Neural progenitor cell (in vitro differentiated cells): ENCODE results near the gene PUS1. TPM values are rescaled to one million over a fixed set of nuclear protein-coding genes. Genes with fewer than 3 reads are reported as not detected.

Source experiments
- DNase-seq: peaks from one replicate; pipeline ENCODE4 v3.0.0-alpha.2; 2016; ENCODE audit warnings: low spot score
- H2AFZ ChIP-seq: fragments of 200-600 bp; sonication (generic); replicated peaks from 2 replicates; pipeline ENCODE4 v1.6.1; 2016; ENCODE audit warnings: antibody characterized with exemption
- H3F3A ChIP-seq: fragments of 200-600 bp; sonication (generic); 2 replicates; pipeline ENCODE4 v1.6.1; 2016; ENCODE audit warnings: antibody characterized with exemption, low read depth
- H3K27ac ChIP-seq: fragments of 200-600 bp; sonication (generic); 2 replicates; pipeline ENCODE4 v1.5.1; 2016; ENCODE audit warnings: mild to moderate bottlenecking
- H3K27me3 ChIP-seq: fragments of 200-600 bp; sonication (generic); 2 replicates; pipeline ENCODE4 v1.6.1; 2016; ENCODE audit warnings: mild to moderate bottlenecking, moderate library complexity
- H3K36me3 ChIP-seq: fragments of 200-600 bp; sonication (generic); 2 replicates; pipeline ENCODE4 v1.5.1; 2016
- H3K4me1 ChIP-seq: fragments of 200-600 bp; sonication (generic); 2 replicates; pipeline ENCODE4 v1.6.1; 2016; ENCODE audit warnings: mixed run types
- H3K4me2 ChIP-seq: fragments of 200-600 bp; sonication (generic); 2 replicates; pipeline ENCODE4 v1.6.1; 2016
- H3K4me3 ChIP-seq: fragments of 200-600 bp; sonication (generic); 2 replicates; pipeline ENCODE4 v1.5.1; 2016
- H3K79me2 ChIP-seq: fragments of 200-600 bp; sonication (generic); 2 replicates; pipeline ENCODE4 v1.6.1; 2016; ENCODE audit warnings: low read depth
- H3K9ac ChIP-seq: fragments of 200-600 bp; sonication (generic); 2 replicates; pipeline ENCODE4 v1.6.1; 2016
- H3K9me3 ChIP-seq: fragments of 200-600 bp; sonication (generic); 2 replicates; pipeline ENCODE4 v1.5.1; 2016; ENCODE audit warnings: low read depth
- H4K20me1 ChIP-seq: fragments of 200-600 bp; sonication (generic); 2 replicates; pipeline ENCODE4 v1.6.1; 2016; ENCODE audit warnings: low read depth
- H3K27ac Mint-ChIP-seq: 3 replicates; pipeline ENCODE4 v1.8.0; 2021; ENCODE audit warnings: mixed read lengths
- H3K27me3 Mint-ChIP-seq: 2 replicates; pipeline ENCODE4 v1.8.0; 2022; ENCODE audit warnings: low read depth, mild to moderate bottlenecking, inconsistent platforms, moderate library complexity, mixed read lengths; ENCODE audit not compliant: insufficient read depth
- H3K36me3 Mint-ChIP-seq: 3 replicates; pipeline ENCODE4 v1.8.0; 2021; ENCODE audit warnings: mixed read lengths
- H3K4me1 Mint-ChIP-seq: 3 replicates; pipeline ENCODE4 v1.8.0; 2021; ENCODE audit warnings: mixed read lengths
- H3K4me3 Mint-ChIP-seq: 3 replicates; pipeline ENCODE4 v1.8.0; 2021; ENCODE audit warnings: mild to moderate bottlenecking, moderate library complexity, mixed read lengths
- H3K9me3 Mint-ChIP-seq: 3 replicates; pipeline ENCODE4 v1.8.0; 2020; ENCODE audit warnings: mixed read lengths
- EZH2 ChIP-seq: fragments of 200-600 bp; sonication (generic); IDR thresholded peaks from 2 replicates; pipeline ENCODE4 v1.6.1; 2017; ENCODE audit warnings: antibody characterized with exemption, mild to moderate bottlenecking, moderate library complexity
- EZH2phosphoT487 ChIP-seq: fragments of 200-600 bp; sonication (generic); IDR thresholded peaks from 2 replicates; pipeline ENCODE4 v1.6.1; 2017; ENCODE audit warnings: antibody characterized with exemption
- total RNA-seq: library from RNA; depleted of rRNA; stranded (reverse); fragments of >200 nt; gene quantifications from 2 replicates; pipeline ENCODE4 v1.2.3, GENCODE V29; 2015; ENCODE audit warnings: low replicate concordance
- TF ChIP-seq, protein P1 (sequence below): fragments of 200-600 bp; sonication (generic); IDR thresholded peaks from 2 replicates; pipeline ENCODE4 v1.5.1; 2017; ENCODE audit warnings: antibody characterized with exemption, mild to moderate bottlenecking

Gene PUS1
- total RNA-seq, 1 donor from 2014 or later, result 15.9 TPM

DNA sequence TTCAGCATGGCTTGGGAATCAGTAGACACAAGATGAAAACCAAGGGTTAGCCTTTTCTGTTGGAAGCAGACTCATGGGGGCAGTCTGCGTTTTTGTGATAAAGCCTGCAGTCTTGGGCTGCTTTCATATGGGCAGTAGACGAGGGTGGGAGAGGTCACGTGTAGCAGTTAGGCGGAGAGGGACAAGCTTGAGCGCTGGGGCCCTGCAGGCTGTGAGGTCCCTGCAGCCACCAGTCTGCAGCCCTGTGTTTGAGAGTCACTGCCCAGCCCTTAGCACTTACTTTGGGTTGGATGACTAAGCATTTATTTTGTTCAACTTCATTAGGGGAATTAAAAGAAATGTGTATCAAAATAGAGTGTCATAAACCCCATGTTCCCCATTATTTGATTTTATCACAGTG is 57.8 kb downstream of the PUS1 start:
- Mint-ChIP-seq H3K27me3 (peaks cover 4% of the 10 kb centered on the region), H3K9me3 (no peaks in the 10 kb centered on the region), H3K4me1 (peaks cover 38% of the 10 kb centered on the region), H3K36me3 (peaks cover 24% of the 10 kb centered on the region), H3K27ac (no peak overlapping the region), H3K4me3 (no peak overlapping the region)
- Histone ChIP-seq H3F3A (peaks cover 48% of the 10 kb centered on the region), H3K4me3 (no peak overlapping the region), H3K9me3 (no peaks in the 10 kb centered on the region), H2AFZ (no peak overlapping the region), H3K36me3 (peaks cover 5% of the 10 kb centered on the region), H3K4me1 (peaks cover 50% of the 10 kb centered on the region), H4K20me1 (peaks cover 4% of the 10 kb centered on the region), H3K79me2 (peaks cover under 1% of the 10 kb centered on the region), H3K27ac (peak overlapping the region; percentile 39), H3K27me3 (no peaks in the 10 kb centered on the region), H3K4me2 (no peak overlapping the region), H3K9ac (no peak overlapping the region)
- TF ChIP-seq EZH2phosphoT487 (no peak), EZH2 (no peak)
- TF ChIP-seq, protein P1, sequence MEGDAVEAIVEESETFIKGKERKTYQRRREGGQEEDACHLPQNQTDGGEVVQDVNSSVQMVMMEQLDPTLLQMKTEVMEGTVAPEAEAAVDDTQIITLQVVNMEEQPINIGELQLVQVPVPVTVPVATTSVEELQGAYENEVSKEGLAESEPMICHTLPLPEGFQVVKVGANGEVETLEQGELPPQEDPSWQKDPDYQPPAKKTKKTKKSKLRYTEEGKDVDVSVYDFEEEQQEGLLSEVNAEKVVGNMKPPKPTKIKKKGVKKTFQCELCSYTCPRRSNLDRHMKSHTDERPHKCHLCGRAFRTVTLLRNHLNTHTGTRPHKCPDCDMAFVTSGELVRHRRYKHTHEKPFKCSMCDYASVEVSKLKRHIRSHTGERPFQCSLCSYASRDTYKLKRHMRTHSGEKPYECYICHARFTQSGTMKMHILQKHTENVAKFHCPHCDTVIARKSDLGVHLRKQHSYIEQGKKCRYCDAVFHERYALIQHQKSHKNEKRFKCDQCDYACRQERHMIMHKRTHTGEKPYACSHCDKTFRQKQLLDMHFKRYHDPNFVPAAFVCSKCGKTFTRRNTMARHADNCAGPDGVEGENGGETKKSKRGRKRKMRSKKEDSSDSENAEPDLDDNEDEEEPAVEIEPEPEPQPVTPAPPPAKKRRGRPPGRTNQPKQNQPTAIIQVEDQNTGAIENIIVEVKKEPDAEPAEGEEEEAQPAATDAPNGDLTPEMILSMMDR, result no peak
- no peak for DNase-seq

DNA sequence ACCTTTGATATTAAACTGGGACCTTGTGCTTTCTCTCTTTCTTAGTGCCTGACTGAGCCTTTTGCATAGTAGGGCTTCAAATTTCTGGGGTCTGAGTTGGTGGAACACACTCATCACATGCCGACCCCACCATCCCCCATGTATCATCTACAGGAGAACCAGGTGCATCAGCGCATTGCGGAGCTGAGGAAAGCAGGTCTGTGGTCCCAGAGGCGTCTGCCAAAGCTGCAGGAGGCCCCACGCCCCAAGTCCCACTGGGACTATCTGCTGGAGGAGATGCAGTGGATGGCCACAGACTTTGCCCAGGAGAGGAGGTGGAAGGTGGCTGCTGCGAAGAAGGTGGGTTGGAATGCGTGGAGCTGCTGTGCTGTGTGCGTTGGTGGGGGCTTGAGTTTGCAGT is 58.5 kb downstream of the PUS1 start:
- Mint-ChIP-seq H3K9me3 (no peaks in the 10 kb centered on the region), H3K27ac (no peak overlapping the region), H3K36me3 (peaks cover 31% of the 10 kb centered on the region), H3K27me3 (peaks cover 4% of the 10 kb centered on the region), H3K4me1 (peaks cover 38% of the 10 kb centered on the region), H3K4me3 (no peak overlapping the region)
- TF ChIP-seq, protein P1, result no peak
- TF ChIP-seq EZH2 (no peak), EZH2phosphoT487 (no peak)
- H3K4me3 ChIP-seq, result no peak overlapping the region
- H3K4me1 ChIP-seq, result peaks cover 55% of the 10 kb centered on the region
- H3F3A ChIP-seq, result peaks cover 52% of the 10 kb centered on the region
- peaks cover 10% of the 10 kb centered on the region for H3K36me3 ChIP-seq
- no peak overlapping the region for H2AFZ ChIP-seq
- no peaks in the 10 kb centered on the region for H3K9me3 ChIP-seq
- no peak for DNase-seq
- no peak overlapping the region for H3K4me2 ChIP-seq
- H3K79me2 ChIP-seq, result peaks cover 7% of the 10 kb centered on the region
- no peak overlapping the region for H3K9ac ChIP-seq
- peaks cover 4% of the 10 kb centered on the region for H4K20me1 ChIP-seq
- no peaks in the 10 kb centered on the region for H3K27me3 ChIP-seq
- peak overlapping the region; percentile 39 for H3K27ac ChIP-seq

DNA sequence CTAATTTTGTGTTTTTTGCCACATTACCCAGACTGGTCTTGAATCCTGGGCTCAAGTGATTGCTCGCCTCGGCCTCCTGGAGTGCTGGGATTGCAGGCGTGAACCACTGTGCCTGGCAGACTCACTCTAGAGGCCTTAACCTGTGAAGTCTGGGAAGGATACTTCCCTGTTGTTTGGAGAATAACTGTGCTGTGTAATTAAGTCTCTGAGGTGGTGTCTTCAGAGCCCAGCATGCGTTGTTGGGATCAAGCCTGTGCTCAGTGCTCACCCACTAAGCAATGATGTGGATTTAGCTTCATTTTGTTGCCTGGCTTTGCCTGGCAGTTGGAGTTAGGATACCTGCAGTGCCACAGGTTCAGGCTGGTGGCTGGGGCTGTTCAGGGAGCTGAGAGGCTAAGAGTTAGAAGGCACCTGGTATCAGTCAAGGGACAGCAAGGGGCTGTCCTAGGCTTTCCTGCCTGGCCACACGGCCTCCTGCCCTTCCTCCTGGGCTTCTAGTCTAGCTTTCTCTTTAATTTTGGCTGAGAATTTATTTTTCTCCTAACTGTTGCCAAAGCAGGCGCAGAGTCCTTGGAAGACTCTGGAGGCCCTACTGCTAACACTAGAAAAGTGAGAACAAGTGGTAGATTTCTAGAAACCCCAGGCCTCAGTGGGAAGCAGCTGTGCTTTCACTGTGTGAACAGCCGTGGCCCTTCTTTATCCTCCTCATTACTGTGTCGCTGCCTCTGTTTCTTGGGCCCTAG is 59.1 kb downstream of the PUS1 start:
- H4K20me1 ChIP-seq, result peaks cover 4% of the 10 kb centered on the region
- peaks cover 38% of the 10 kb centered on the region for H3K4me1 Mint-ChIP-seq
- H3K9ac ChIP-seq, result no peak overlapping the region
- no peaks in the 10 kb centered on the region for H3K9me3 ChIP-seq
- H3K27me3 ChIP-seq, result no peaks in the 10 kb centered on the region
- peak; percentile 19 for DNase-seq
- peak overlapping the region; percentile 39 for H3K4me3 Mint-ChIP-seq
- H3K4me3 ChIP-seq, result no peak overlapping the region
- no peaks in the 10 kb centered on the region for H3K9me3 Mint-ChIP-seq
- peaks cover 55% of the 10 kb centered on the region for H3K4me1 ChIP-seq
- H3K27ac Mint-ChIP-seq, result no peak overlapping the region
- peaks cover 9% of the 10 kb centered on the region for H3K79me2 ChIP-seq
- H3K27ac ChIP-seq, result peak overlapping the region; percentile 100
- H3K4me2 ChIP-seq, result peak overlapping the region; percentile 84
- H3K27me3 Mint-ChIP-seq, result peaks cover 4% of the 10 kb centered on the region
- H3K36me3 ChIP-seq, result peaks cover 12% of the 10 kb centered on the region
- peaks cover 52% of the 10 kb centered on the region for H3F3A ChIP-seq
- H3K36me3 Mint-ChIP-seq, result peaks cover 35% of the 10 kb centered on the region
- TF ChIP-seq, protein P1, result no peak
- TF ChIP-seq EZH2phosphoT487 (no peak), EZH2 (no peak)
- no peak overlapping the region for H2AFZ ChIP-seq
